Chondrocyte (in vitro differentiated cells): ENCODE measurements around the gene IQCF2. TPM values are rescaled to one million over a fixed set of nuclear protein-coding genes. Genes with fewer than 3 reads are reported as not detected.

Experiments
- DNase-seq: peaks from one replicate; pipeline ENCODE4 v3.0.0; 2021; ENCODE audit warnings: mixed read lengths, low spot score
- H3K27ac Mint-ChIP-seq: one replicate; pipeline ENCODE4 v1.8.0; 2021; ENCODE audit warnings: mild to moderate bottlenecking, moderate library complexity, mixed read lengths; ENCODE audit not compliant: unreplicated experiment
- H3K27me3 Mint-ChIP-seq: 2 replicates; pipeline ENCODE4 v1.8.0; 2021; ENCODE audit warnings: low read depth, mixed read lengths
- H3K36me3 Mint-ChIP-seq: 2 replicates; pipeline ENCODE4 v1.8.0; 2021; ENCODE audit warnings: low read depth, mixed read lengths
- H3K4me1 Mint-ChIP-seq: 2 replicates; pipeline ENCODE4 v1.8.0; 2021; ENCODE audit warnings: low read depth, mild to moderate bottlenecking, mixed read lengths
- H3K4me3 Mint-ChIP-seq: one replicate; pipeline ENCODE4 v1.8.0; 2021; ENCODE audit warnings: mild to moderate bottlenecking, moderate library complexity, mixed read lengths; ENCODE audit not compliant: unreplicated experiment
- H3K9me3 Mint-ChIP-seq: 2 replicates; pipeline ENCODE4 v1.8.0; 2021; ENCODE audit warnings: low read depth, mixed read lengths
- total RNA-seq: library from RNA; stranded (reverse); gene quantifications from 3 replicates; pipeline ENCODE4 v1.2.1, GENCODE V29; 2021
- TF ChIP-seq, protein P1 (sequence below): fragments of 200-600 bp; sonication (generic); IDR thresholded peaks from 2 replicates; pipeline ENCODE4 v1.5.0; 2021; ENCODE audit warnings: antibody characterized with exemption, mild to moderate bottlenecking, moderate library complexity

IQCF2 gene
- total RNA-seq, 1 donor from 2014 or later, result not detected

DNA sequence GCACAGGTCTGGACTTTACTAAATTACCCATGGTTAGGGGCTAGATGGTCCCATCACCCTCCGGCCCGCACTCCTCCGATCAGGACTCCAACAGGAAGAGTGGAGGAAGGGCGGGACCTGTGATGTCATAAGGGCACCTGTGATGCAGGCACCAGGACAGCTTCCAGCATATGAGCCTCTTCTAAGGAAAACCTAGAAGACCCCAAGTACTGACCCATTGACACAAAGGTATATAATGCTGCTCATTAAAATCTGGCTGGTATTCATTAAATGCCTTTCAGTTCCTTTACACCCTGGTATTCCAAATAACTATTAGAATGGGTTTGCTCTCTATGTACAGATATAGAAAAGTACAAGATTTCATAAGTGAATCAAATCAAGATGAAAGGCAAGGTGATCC is 14.1 kb downstream of the IQCF2 start, which contains the start of gene IQCF5:
Gene IQCF5, minus strand, starts transcription at position 101 of the 400 bp plus-strand sequence. Its CDS starts 70 bp downstream, at position 31.
- Mint-ChIP-seq H3K27me3 (peaks cover 20% of the 10 kb centered on the region), H3K27ac (no peak within 1 kb of the TSS), H3K4me3 (no peak within 1 kb of the TSS), H3K36me3 (no peaks in the 10 kb centered on the region), H3K4me1 (no peaks in the 10 kb centered on the region), H3K9me3 (no peaks in the 10 kb centered on the region)
- DNase-seq, result no peak
- TF ChIP-seq, protein P1, sequence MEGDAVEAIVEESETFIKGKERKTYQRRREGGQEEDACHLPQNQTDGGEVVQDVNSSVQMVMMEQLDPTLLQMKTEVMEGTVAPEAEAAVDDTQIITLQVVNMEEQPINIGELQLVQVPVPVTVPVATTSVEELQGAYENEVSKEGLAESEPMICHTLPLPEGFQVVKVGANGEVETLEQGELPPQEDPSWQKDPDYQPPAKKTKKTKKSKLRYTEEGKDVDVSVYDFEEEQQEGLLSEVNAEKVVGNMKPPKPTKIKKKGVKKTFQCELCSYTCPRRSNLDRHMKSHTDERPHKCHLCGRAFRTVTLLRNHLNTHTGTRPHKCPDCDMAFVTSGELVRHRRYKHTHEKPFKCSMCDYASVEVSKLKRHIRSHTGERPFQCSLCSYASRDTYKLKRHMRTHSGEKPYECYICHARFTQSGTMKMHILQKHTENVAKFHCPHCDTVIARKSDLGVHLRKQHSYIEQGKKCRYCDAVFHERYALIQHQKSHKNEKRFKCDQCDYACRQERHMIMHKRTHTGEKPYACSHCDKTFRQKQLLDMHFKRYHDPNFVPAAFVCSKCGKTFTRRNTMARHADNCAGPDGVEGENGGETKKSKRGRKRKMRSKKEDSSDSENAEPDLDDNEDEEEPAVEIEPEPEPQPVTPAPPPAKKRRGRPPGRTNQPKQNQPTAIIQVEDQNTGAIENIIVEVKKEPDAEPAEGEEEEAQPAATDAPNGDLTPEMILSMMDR, result no peak

DNA sequence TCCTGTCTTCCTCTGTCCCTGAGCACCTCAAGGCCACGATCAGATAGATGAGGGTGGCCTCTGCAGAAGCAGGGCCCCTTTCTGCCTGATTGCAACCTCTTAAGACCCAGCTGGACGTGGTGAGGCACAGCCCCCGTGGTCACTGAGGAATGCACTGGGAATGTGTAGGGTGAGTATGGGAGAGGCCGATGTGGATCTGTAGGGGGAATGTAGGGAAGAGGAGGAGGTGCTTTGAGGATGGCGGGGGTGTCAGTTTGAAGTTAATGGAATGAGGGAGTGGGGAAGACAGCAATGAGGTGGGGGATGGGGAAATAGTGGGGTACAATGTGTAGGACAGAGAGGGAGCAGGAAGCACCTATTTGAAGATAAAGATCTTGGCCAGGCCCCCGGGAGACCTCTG is 14.8 kb downstream of the IQCF2 start:
- Mint-ChIP-seq H3K9me3 (no peaks in the 10 kb centered on the region), H3K4me3 (no peak overlapping the region), H3K27me3 (peaks cover 17% of the 10 kb centered on the region), H3K36me3 (no peaks in the 10 kb centered on the region), H3K4me1 (no peaks in the 10 kb centered on the region), H3K27ac (no peak overlapping the region)
- TF ChIP-seq, protein P1, result no peak
- DNase-seq, result no peak

DNA sequence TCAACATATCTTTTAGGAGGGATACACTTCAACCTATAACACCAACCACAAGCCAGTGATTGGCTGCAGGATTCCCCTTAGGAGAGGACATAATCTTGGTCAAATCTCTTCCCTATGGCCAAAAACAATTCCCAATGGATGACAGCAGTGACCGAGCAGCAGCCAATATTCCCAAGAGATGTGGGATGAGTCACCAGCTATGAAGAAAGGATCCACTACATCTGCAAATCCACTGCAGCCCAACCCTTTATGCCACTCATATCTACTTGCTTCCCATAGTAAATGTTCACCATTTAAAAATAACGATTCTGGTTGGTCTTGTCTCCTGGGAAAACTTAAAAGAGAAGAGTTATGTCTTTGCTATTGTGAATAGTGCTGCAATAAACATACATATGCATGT is 18.5 kb downstream of the IQCF2 start:
- DNase-seq, result no peak
- no peaks in the 10 kb centered on the region for H3K4me1 Mint-ChIP-seq
- no peak overlapping the region for H3K27ac Mint-ChIP-seq
- peaks cover 20% of the 10 kb centered on the region for H3K27me3 Mint-ChIP-seq
- no peaks in the 10 kb centered on the region for H3K36me3 Mint-ChIP-seq
- H3K4me3 Mint-ChIP-seq, result no peak overlapping the region
- TF ChIP-seq, protein P1, result no peak
- H3K9me3 Mint-ChIP-seq, result no peaks in the 10 kb centered on the region

DNA sequence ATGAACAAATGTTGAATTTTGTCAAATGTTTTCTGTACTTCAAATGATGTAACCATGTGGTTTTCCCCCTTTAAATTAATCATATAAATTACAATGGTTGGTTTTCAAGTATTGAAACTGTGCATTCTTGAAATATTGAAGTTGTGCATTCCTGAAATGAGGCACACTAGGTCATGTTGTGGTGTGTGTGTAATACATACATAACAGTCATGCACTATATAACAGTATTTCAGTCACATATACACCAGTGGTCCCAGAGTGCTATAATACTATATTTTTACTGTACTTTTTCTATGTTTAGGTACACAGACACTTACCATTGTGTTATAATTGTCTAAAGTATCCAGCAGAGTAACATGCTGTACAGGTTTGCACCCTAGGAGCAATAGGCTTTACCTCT is 25.0 kb downstream of the IQCF2 start:
- H3K4me3 Mint-ChIP-seq, result no peak overlapping the region
- TF ChIP-seq, protein P1, result no peak
- no peak overlapping the region for H3K27ac Mint-ChIP-seq
- H3K27me3 Mint-ChIP-seq, result peaks cover 24% of the 10 kb centered on the region
- H3K9me3 Mint-ChIP-seq, result no peaks in the 10 kb centered on the region
- no peaks in the 10 kb centered on the region for H3K36me3 Mint-ChIP-seq
- H3K4me1 Mint-ChIP-seq, result no peaks in the 10 kb centered on the region
- DNase-seq, result no peak

DNA sequence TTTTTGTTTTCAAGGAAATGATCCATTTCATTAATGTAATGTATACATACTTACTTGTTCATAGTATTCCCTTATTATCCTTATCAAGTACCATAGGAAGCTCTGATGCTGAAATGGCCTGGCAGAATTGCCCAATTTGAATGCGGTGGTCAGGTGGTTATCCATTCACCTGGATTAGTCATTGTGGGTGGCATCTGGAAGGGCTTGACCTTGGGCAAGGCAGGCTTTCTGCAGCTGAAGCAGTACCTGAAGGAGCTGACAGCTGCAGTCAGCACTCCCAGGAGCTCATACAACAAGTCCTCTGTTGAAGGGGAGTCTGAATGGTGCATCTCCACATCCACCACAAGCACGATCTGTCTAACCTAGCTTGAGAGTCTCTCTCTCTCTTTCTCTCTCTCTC is 26.2 kb downstream of the IQCF2 start:
- Mint-ChIP-seq H3K27me3 (peaks cover 28% of the 10 kb centered on the region), H3K4me1 (no peaks in the 10 kb centered on the region), H3K4me3 (no peak overlapping the region), H3K27ac (no peak overlapping the region), H3K36me3 (no peaks in the 10 kb centered on the region), H3K9me3 (no peaks in the 10 kb centered on the region)
- TF ChIP-seq, protein P1, result no peak
- DNase-seq, result no peak
